B cell (primary cell): ENCODE data around the gene BICDL2. TPM values are rescaled to one million over a fixed set of nuclear protein-coding genes. Genes with fewer than 3 reads are reported as not detected.

Experiments
- ATAC-seq: fragments of 200-7000 bp; cut with Tn5 transposase; one replicate; pipeline ENCODE4 v1.10.0; 2021; ENCODE audit warnings: low read depth, mild to moderate bottlenecking, moderate number of reproducible peaks, moderate library complexity
- CTCF ChIA-PET: fragments of 350-600 bp; sonication (Branson Sonifier 250); formaldehyde crosslinking; loops from one replicate; lab custom pipeline; 2021; ENCODE audit warnings: antibody characterized with exemption, inconsistent platforms; lab: Charles Lee
- POLR2A ChIA-PET: fragments of 350-600 bp; sonication (Branson Sonifier 250); formaldehyde crosslinking; loops from one replicate; lab custom pipeline; 2021; ENCODE audit warnings: antibody characterized with exemption; lab: Charles Lee
- DNase-seq: peaks from one replicate; pipeline ENCODE4 v3.0.0; 2013
- H2AFZ ChIP-seq: 2 replicates; pipeline ENCODE4 v1.6.1; 2012; ENCODE audit warnings: mild to moderate bottlenecking, low read depth, low read length; ENCODE audit not compliant: insufficient read depth, poor library complexity, severe bottlenecking
- H3K27ac ChIP-seq, 2 donors: 1 replicate in 1 of 2; 2 replicates in 1 of 2; pipeline ENCODE4 v1.5.1; 2012 to 2013; ENCODE audit warnings: low read length in 2 of 2, mild to moderate bottlenecking in 2 of 2, moderate library complexity in 1 of 2
- H3K27me3 ChIP-seq, 4 experiments: fragments of 200-600 bp in 1 of 4; sonication (generic) in 1 of 4; replicated peaks in 1 of 4; 1 replicate in 2 of 4; 2 replicates in 2 of 4; pipeline versions ENCODE4 v1.6.1 to v1.7.0; 2013 to 2016; ENCODE audit warnings: low read length in 3 of 4, mild to moderate bottlenecking in 2 of 4, mixed read lengths in 1 of 4, moderate library complexity in 1 of 4; ENCODE audit not compliant: insufficient read depth in 4 of 4, control insufficient read depth in 3 of 4; ENCODE audit errors: control extremely low read depth in 1 of 4
- H3K36me3 ChIP-seq, 2 experiments: replicated peaks in 1 of 2; 1 replicate in 1 of 2; 2 replicates in 1 of 2; pipeline versions ENCODE4 v1.6.1 to v1.7.1; 2013; ENCODE audit warnings: low read length in 1 of 2; ENCODE audit not compliant: insufficient read depth in 2 of 2, control insufficient read depth in 1 of 2; ENCODE audit errors: control extremely low read depth in 1 of 2, extremely low read depth in 1 of 2
- H3K4me1 ChIP-seq, 2 donors: fragments of 200-600 bp in 1 of 2; sonication (generic) in 1 of 2; 1 replicate in 1 of 2; 2 replicates in 1 of 2; pipeline versions ENCODE4 v1.5.1 to v1.6.1; 2013 to 2017; ENCODE audit warnings: low read length in 2 of 2; ENCODE audit not compliant: control insufficient read depth in 2 of 2, insufficient read depth in 2 of 2
- H3K4me2 ChIP-seq: replicated peaks from 2 replicates; pipeline ENCODE3; 2012; ENCODE audit warnings: mild to moderate bottlenecking, low read depth, low read length; ENCODE audit not compliant: poor library complexity, severe bottlenecking
- H3K4me3 ChIP-seq, 5 experiments: fragments of 200-600 bp in 1 of 5; sonication (generic) in 1 of 5; 1 replicate in 3 of 5; 2 replicates in 2 of 5; pipeline versions ENCODE4 v1.5.1 to v1.7.0; 2011 to 2016; ENCODE audit warnings: low read length in 4 of 5, mild to moderate bottlenecking in 4 of 5, low read depth in 2 of 5, control low read depth in 1 of 5, moderate library complexity in 1 of 5; ENCODE audit not compliant: insufficient read depth in 1 of 5; ENCODE audit errors: control extremely low read depth in 1 of 5, extremely low read depth in 1 of 5
- H3K79me2 ChIP-seq: fragments of 200-600 bp; sonication (generic); one replicate; pipeline ENCODE4 v1.6.0; 2016; ENCODE audit warnings: low read length; ENCODE audit not compliant: control insufficient read depth, insufficient read depth
- H3K9ac ChIP-seq: fragments of 200-600 bp; sonication (generic); 2 replicates; pipeline ENCODE4 v1.6.1; 2017; ENCODE audit warnings: mild to moderate bottlenecking, low read length, moderate library complexity
- H3K9me3 ChIP-seq, 3 donors: one replicate each; pipeline versions ENCODE4 v1.6.1 to v1.7.1; 2013; ENCODE audit warnings: low read length in 2 of 3; ENCODE audit not compliant: control insufficient read depth in 2 of 3, insufficient read depth in 1 of 3; ENCODE audit errors: control extremely low read depth in 1 of 3
- H4K20me1 ChIP-seq: 2 replicates; pipeline ENCODE4 v1.6.0; 2012; ENCODE audit warnings: mild to moderate bottlenecking, low read length; ENCODE audit not compliant: insufficient read depth, control insufficient read depth, poor library complexity, severe bottlenecking
- H3K27ac Mint-ChIP-seq: one replicate; pipeline ENCODE4 v1.8.0; 2021; ENCODE audit warnings: mixed read lengths
- H3K27me3 Mint-ChIP-seq: one replicate; pipeline ENCODE4 v1.8.0; 2021; ENCODE audit warnings: mixed read lengths
- H3K4me1 Mint-ChIP-seq: one replicate; pipeline ENCODE4 v1.8.0; 2021; ENCODE audit warnings: mixed read lengths
- H3K4me3 Mint-ChIP-seq: one replicate; pipeline ENCODE4 v1.8.0; 2021; ENCODE audit warnings: mixed read lengths
- H3K9me3 Mint-ChIP-seq: one replicate; pipeline ENCODE4 v1.8.0; 2022; ENCODE audit warnings: mixed read lengths; ENCODE audit not compliant: insufficient read depth
- EZH2 ChIP-seq: IDR thresholded peaks from 2 replicates; pipeline ENCODE4 v1.6.1; 2012; ENCODE audit warnings: borderline replicate concordance, low read depth, mild to moderate bottlenecking, moderate library complexity, low read length; ENCODE audit not compliant: insufficient read depth, poor library complexity, severe bottlenecking
- WGBS: methylation state at CpG from one replicate; pipeline ENCODE4 v1.1.5; 2013; ENCODE audit warnings: missing lambda C conversion rate; ENCODE audit not compliant: insufficient coverage; 5-methylcytosine and 5-hydroxymethylcytosine counted together
- intact Hi-C: fragments of 100-400 bp; cut with micrococcal nuclease; formaldehyde crosslinking; loops from one replicate; pipeline ENCODE4 v1.10.0; 2022
- polyA plus RNA-seq: library from polyadenylated mRNA; depleted of rRNA; stranded (reverse); fragments of >200 nt; gene quantifications from 2 replicates; pipeline ENCODE4 v1.2.3, GENCODE V29; 2012
- total RNA-seq, 2 donors: library from RNA; stranded (reverse); fragments of 120-200 nt in 1 of 2; gene quantifications; 1 replicate in 1 of 2; 2 replicates in 1 of 2; pipeline versions ENCODE4 v1.2.3 to v1.2.4, GENCODE V29; 2013 to 2022
- TF ChIP-seq, protein P1 (sequence below): fragments of 200-600 bp; IDR thresholded peaks from one replicate; pipeline ENCODE4 v1.8.0; 2022; ENCODE audit warnings: antibody characterized with exemption, mild to moderate bottlenecking

BICDL2 gene
- total and polyA plus RNA-seq, 2 donors (not counting 1 experiment from before 2014, with no cell fraction given), result 0.20 TPM; not detected in 1

DNA sequence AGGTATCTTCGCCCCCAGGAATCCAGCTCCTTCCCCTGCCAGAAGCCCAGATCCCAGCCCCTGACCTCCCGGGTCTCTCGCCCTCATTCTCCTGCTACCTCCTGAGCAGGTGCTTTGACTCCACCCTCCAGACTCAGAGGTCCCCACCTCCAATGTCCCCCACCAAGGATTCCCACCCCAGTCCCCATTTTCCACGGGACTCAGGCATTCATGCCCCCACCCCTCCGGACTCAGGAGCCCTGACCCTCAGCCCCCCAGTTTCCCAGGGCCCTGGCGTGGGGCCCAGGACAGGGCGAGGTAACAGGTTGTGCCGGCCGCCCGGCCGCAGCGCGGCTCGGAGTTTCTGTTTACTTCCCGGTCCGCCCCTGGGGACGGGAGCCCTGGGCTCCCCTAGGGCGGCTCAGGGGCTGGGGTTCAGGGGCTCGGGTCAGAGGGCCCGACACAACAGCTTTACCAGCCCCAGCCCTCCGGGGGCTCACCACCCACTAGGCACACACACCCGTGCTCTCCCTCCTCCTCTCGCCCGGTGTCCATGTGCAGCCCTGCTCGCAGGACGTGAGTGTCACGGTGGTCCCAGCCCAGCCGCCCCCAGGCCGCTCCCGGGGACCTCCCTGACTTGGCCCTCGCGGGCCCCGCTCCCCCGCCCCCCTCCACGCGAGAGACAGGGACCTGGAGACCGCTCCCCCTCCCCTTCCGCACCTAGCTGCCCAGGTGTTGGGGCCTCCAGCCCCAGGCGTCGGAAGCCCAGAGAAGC, 595 bp downstream of the BICDL2 start:
- H3K79me2 ChIP-seq, result no peaks in the 10 kb centered on the region
- intact Hi-C loops, result no loop called here
- H3K36me3 ChIP-seq, result no peaks in the 10 kb centered on the region
- ChIA-PET CTCF (interaction anchor here (5.3 kb wide), 1 partner anchor 8 kb away, joined by 35 read pairs; the partner anchor contains the start of gene MMP25), POLR2A (interaction anchor here (0.6 kb wide), 1 partner anchor 57 kb away, joined by 4 read pairs; no protein-coding TSS in a partner anchor)
- Mint-ChIP-seq H3K9me3 (no peaks in the 10 kb centered on the region), H3K27me3 (peaks cover 58% of the 10 kb centered on the region), H3K4me3 (peak overlapping the region; percentile 49), H3K27ac (peak overlapping the region; percentile 70), H3K4me1 (peaks cover 14% of the 10 kb centered on the region)
- no peak overlapping the region for H3K9ac ChIP-seq
- peaks cover 0 to 17% (median 0%) of the 10 kb centered on the region in 3 donors for H3K9me3 ChIP-seq
- ATAC-seq (peak; percentile 26), DNase-seq (no peak)
- H4K20me1 ChIP-seq, result peaks cover 8% of the 10 kb centered on the region
- H3K27me3 ChIP-seq, result peaks cover 0 to 84% (median 44%) of the 10 kb centered on the region in 4 experiments
- TF ChIP-seq EZH2, result no peak
- TF ChIP-seq, protein P1, sequence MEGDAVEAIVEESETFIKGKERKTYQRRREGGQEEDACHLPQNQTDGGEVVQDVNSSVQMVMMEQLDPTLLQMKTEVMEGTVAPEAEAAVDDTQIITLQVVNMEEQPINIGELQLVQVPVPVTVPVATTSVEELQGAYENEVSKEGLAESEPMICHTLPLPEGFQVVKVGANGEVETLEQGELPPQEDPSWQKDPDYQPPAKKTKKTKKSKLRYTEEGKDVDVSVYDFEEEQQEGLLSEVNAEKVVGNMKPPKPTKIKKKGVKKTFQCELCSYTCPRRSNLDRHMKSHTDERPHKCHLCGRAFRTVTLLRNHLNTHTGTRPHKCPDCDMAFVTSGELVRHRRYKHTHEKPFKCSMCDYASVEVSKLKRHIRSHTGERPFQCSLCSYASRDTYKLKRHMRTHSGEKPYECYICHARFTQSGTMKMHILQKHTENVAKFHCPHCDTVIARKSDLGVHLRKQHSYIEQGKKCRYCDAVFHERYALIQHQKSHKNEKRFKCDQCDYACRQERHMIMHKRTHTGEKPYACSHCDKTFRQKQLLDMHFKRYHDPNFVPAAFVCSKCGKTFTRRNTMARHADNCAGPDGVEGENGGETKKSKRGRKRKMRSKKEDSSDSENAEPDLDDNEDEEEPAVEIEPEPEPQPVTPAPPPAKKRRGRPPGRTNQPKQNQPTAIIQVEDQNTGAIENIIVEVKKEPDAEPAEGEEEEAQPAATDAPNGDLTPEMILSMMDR, result no peak
- 3% methylated on average over 34 of the region's 40 CpGs for WGBS
- H3K27ac ChIP-seq, result no peak overlapping the region
- peak overlapping the region; percentile 38 for H2AFZ ChIP-seq
- H3K4me2 ChIP-seq, result peak overlapping the region; percentile 73
- H3K4me3 ChIP-seq, result peak overlapping the region in 4 of 5 experiments; percentile 1 to 19 (median 9)
- H3K4me1 ChIP-seq, result peaks cover 15 to 30% of the 10 kb centered on the region in 2 donors
